Measurements from ENCODE around the gene CLDN6. TPM values are rescaled to one million over a fixed set of nuclear protein-coding genes. Genes with fewer than 3 reads are reported as not detected.
A peak's percentile ranks its signal among the peaks of the same experiment; 100 is the strongest.

The CLDN6 gene
- total RNA-seq, 6 experiments from 2014 or later = 2.9 TPM; not detected in 5

GRCh38 chr16:3051494-3051893, 33.5 kb upstream of the CLDN6 start:
- Histone ChIP-seq H3K4me3 (no peak overlapping the region), H3K4me1 (peaks cover 0 to 5% (median 0%) of the 10 kb centered on the region in 4 donors), H3K9me3 (no peaks in the 10 kb centered on the region), H3K36me3 (no peaks in the 10 kb centered on the region), H3K27ac (no peak overlapping the region), H3K27me3 (peaks cover 0 to 7% of the 10 kb centered on the region in 2 donors)
- TF ChIP-seq CTCF (IDR thresholded peaks at IDR 0.05) (no peak), POLR2A (IDR thresholded peaks at IDR 0.05) (no peak)
- ATAC-seq (no peak), DNase-seq (no peak)
- WGBS (ENCODE audit: insufficient coverage, low coverage, low lambda C conversion rate, missing lambda C conversion rate) = 25% methylated on average over 2 of the region's 9 CpGs
- intact Hi-C loops (cut with DNase I) = no loop called here

- peaks cover 0 to 12% of the 10 kb centered on the region in 2 donors for H3K27me3 ChIP-seq
- ATAC-seq (no peak), DNase-seq (no peak)
- 44% methylated on average over 3 of the region's 4 CpGs for WGBS (ENCODE audit: insufficient coverage, low coverage, low lambda C conversion rate, missing lambda C conversion rate)
- H3K27ac ChIP-seq = no peak overlapping the region
- no peaks in the 10 kb centered on the region for H3K36me3 ChIP-seq
- peaks cover 0 to 9% (median 0%) of the 10 kb centered on the region in 4 donors for H3K4me1 ChIP-seq
- intact Hi-C loops (cut with DNase I) = no loop called here
- no peak overlapping the region for H3K4me3 ChIP-seq
- H3K9me3 ChIP-seq = no peaks in the 10 kb centered on the region
- TF ChIP-seq CTCF (IDR thresholded peaks at IDR 0.05) (no peak), POLR2A (IDR thresholded peaks at IDR 0.05) (no peak)
Observed at GRCh38 chr16:3051009-3051408, 33.0 kb upstream of the CLDN6 start.

- WGBS (ENCODE audit: insufficient coverage, low coverage, low lambda C conversion rate, missing lambda C conversion rate) = 62% methylated on average over 3 of the region's 5 CpGs
- TF ChIP-seq CTCF (IDR thresholded peaks at IDR 0.05) = no peak
- TF ChIP-seq POLR2A (IDR thresholded peaks at IDR 0.05) = no peak
- peaks cover 0 to 16% of the 10 kb centered on the region in 2 donors for H3K27me3 ChIP-seq
- peaks cover 0 to 13% (median 0%) of the 10 kb centered on the region in 4 donors for H3K4me1 ChIP-seq
- H3K4me3 ChIP-seq = no peak overlapping the region
- H3K36me3 ChIP-seq = no peaks in the 10 kb centered on the region
- no peaks in the 10 kb centered on the region for H3K9me3 ChIP-seq
- no peak for DNase-seq
- no peak for ATAC-seq
- intact Hi-C loops (cut with DNase I) = no loop called here
- no peak overlapping the region for H3K27ac ChIP-seq
Observed at GRCh38 chr16:3050487-3050886, 32.5 kb upstream of the CLDN6 start.

DNA sequence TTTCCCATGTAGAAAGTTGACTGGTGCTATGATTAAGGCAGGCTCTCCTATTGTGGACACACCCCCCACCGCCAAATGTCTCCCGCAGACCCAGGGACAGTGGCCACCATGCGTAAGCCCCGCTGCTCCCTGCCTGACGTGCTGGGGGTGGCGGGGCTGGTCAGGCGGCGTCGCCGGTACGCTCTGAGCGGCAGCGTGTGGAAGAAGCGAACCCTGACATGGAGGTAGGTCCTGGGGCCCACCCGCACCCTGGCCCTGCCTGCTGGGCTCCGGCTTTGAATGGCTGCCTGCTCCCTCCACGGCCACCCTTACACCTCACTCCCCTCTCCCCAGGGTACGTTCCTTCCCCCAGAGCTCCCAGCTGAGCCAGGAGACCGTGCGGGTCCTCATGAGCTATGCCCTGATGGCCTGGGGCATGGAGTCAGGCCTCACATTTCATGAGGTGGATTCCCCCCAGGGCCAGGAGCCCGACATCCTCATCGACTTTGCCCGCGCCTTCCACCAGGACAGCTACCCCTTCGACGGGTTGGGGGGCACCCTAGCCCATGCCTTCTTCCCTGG, 32.0 kb upstream of the CLDN6 start:
- Histone ChIP-seq H3K27ac (no peak overlapping the region), H3K36me3 (no peaks in the 10 kb centered on the region), H3K4me1 (peaks cover 0 to 16% (median 0%) of the 10 kb centered on the region in 4 donors), H3K4me3 (no peak overlapping the region), H3K27me3 (peaks cover 0 to 20% of the 10 kb centered on the region in 2 donors), H3K9me3 (no peaks in the 10 kb centered on the region)
- WGBS (ENCODE audit: insufficient coverage, low coverage, low lambda C conversion rate, missing lambda C conversion rate) = 76% methylated on average over 8 of the region's 26 CpGs
- ATAC-seq = no peak
- intact Hi-C loops (cut with DNase I) = no loop called here
- no peak for DNase-seq
- TF ChIP-seq POLR2A (IDR thresholded peaks at IDR 0.05) (no peak), CTCF (IDR thresholded peaks at IDR 0.05) (no peak)

GRCh38 chr16:3047387-3047720, 29.4 kb upstream of the CLDN6 start:
- TF ChIP-seq CTCF (IDR thresholded peaks at IDR 0.05) (no peak), POLR2A (IDR thresholded peaks at IDR 0.05) (no peak)
- intact Hi-C loops (cut with DNase I) = no loop called here
- peak in 1 of 4 donors; percentile 3 for ATAC-seq
- Histone ChIP-seq H3K9me3 (no peaks in the 10 kb centered on the region), H3K36me3 (no peaks in the 10 kb centered on the region), H3K4me1 (peaks cover 0 to 16% (median 0%) of the 10 kb centered on the region in 4 donors), H3K27me3 (peaks cover 0 to 25% of the 10 kb centered on the region in 2 donors), H3K4me3 (no peak overlapping the region), H3K27ac (no peak overlapping the region)
- no CpG with 5 or more reads among the region's 13 CpGs for WGBS (ENCODE audit: insufficient coverage, low coverage, low lambda C conversion rate, missing lambda C conversion rate)
- no peak for DNase-seq

Measured in right lobe of liver (tissue), 6 donors.